GM12864 (cell line): ENCODE results near the gene PRELP.

Source experiments
- DNase-seq: peaks from one replicate; pipeline ENCODE4 v3.0.0-alpha.2; 2011; ENCODE audit warnings: low read depth
- H3K4me3 ChIP-seq: 2 replicates; pipeline ENCODE4 v1.5.1; 2011; ENCODE audit warnings: mild to moderate bottlenecking, low read depth, low read length, control low read depth
- TF ChIP-seq, protein P1 (sequence below): IDR thresholded peaks from 2 replicates; pipeline ENCODE4 v1.5.1; 2011; ENCODE audit warnings: low read depth, mild to moderate bottlenecking, moderate library complexity, low read length, control low read depth, inconsistent platforms; ENCODE audit errors: missing control alignments

PRELP gene

GRCh38 chr1:203526572-203526971, 51.0 kb downstream of the PRELP start:
- no peak overlapping the region for H3K4me3 ChIP-seq
- TF ChIP-seq, protein P1, sequence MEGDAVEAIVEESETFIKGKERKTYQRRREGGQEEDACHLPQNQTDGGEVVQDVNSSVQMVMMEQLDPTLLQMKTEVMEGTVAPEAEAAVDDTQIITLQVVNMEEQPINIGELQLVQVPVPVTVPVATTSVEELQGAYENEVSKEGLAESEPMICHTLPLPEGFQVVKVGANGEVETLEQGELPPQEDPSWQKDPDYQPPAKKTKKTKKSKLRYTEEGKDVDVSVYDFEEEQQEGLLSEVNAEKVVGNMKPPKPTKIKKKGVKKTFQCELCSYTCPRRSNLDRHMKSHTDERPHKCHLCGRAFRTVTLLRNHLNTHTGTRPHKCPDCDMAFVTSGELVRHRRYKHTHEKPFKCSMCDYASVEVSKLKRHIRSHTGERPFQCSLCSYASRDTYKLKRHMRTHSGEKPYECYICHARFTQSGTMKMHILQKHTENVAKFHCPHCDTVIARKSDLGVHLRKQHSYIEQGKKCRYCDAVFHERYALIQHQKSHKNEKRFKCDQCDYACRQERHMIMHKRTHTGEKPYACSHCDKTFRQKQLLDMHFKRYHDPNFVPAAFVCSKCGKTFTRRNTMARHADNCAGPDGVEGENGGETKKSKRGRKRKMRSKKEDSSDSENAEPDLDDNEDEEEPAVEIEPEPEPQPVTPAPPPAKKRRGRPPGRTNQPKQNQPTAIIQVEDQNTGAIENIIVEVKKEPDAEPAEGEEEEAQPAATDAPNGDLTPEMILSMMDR = no peak
- no peak for DNase-seq

DNA sequence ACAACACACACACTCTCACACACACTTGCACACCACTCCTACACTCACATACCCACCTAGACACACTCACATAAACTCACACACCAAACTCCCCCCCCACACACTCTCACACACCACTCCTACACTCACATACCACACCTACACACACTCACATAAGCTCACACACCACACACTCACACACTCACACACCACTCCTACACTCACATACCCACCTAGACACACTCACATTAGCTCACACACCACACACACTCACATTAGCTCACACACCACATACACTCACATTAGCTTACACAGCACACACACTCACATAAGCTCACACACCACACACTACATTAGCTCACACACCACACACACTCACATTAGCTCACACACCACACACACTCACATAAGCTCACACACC, 51.4 kb downstream of the PRELP start:
- no peak for DNase-seq
- TF ChIP-seq, protein P1 = no peak
- H3K4me3 ChIP-seq = no peak overlapping the region

- TF ChIP-seq, protein P1 = no peak
- no peak for DNase-seq
- H3K4me3 ChIP-seq = no peak overlapping the region
Measured at GRCh38 chr1:203528063-203528462, 52.5 kb downstream of the PRELP start.

- DNase-seq = no peak
- H3K4me3 ChIP-seq = no peak overlapping the region
- TF ChIP-seq, protein P1 = no peak
Measured at GRCh38 chr1:203528976-203529835, 53.6 kb downstream of the PRELP start.

DNA sequence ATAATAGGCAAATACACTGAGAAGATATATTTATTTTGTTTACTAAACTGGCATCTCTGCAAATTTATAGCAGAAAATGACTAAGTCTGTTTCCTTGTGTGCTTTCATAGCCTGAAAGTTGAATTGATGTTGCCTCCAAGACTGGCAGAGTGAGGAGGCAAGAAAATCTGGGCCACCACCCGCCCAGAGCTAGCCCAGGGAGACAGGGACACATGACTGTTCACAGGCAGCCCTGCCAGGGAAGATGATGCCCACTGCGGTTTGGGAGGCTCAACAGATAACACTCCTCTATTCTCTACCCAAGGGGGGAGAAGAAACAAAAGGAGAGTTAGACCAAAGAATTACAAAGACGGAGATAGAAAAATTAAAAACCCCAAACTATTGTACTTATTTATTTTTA, 55.5 kb downstream of the PRELP start:
- no peak overlapping the region for H3K4me3 ChIP-seq
- TF ChIP-seq, protein P1 = no peak
- DNase-seq = no peak

DNA sequence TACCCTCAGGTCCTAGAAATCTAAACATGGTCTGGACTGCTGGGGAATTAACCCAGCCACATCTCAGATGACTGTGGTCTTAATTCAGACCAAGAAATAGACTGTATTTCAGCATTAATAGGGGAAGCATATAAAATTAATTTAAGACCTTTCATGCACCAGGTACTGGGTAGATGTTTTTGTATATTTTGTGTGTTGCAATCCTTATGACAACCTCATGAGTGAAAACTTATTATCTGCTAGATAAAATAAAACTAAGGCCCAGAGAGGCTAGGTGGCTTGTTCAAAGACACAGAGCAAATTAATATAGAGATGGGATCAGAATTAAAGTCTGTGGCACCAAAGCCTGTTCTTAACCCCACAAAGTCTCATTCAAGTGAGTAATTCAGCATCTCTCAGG, 58.4 kb downstream of the PRELP start:
- no peak overlapping the region for H3K4me3 ChIP-seq
- TF ChIP-seq, protein P1 = no peak
- DNase-seq = no peak

DNA sequence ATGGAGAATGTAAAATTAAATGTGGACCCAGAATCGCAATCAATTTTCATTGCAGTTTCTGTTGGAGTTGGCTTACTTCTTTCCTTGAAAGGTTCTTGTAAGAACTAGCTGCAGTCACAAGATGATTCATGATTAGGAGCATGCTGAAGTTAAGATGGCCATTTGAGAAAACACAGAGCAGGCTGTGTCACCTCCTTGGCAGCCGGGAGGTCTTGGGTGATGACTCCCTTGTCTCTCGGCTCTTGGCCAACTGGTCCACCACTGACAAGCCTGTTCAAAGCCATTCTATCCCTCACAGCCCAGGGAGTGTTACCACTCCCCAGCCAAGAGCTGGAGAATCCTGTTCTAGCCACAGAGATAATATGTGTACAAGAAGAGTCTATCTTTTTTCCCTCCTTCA, 58.9 kb downstream of the PRELP start:
- TF ChIP-seq, protein P1 = no peak
- no peak for DNase-seq
- H3K4me3 ChIP-seq = no peak overlapping the region
